DND-41 (cell line): Measurements from ENCODE around the gene ZNF580.

Source experiments
- CTCF ChIP-seq: IDR thresholded peaks from 2 replicates; pipeline ENCODE4 v1.5.1; 2012; ENCODE audit warnings: borderline replicate concordance, low read length, moderate library complexity, mild to moderate bottlenecking; ENCODE audit not compliant: poor library complexity, severe bottlenecking; ENCODE audit errors: extremely low read depth
- EZH2 ChIP-seq: IDR thresholded peaks from 3 replicates; pipeline ENCODE4 v1.6.1; 2012; ENCODE audit warnings: borderline replicate concordance, low read depth, mild to moderate bottlenecking, moderate library complexity, low read length, inconsistent platforms; ENCODE audit not compliant: severe bottlenecking

- TF ChIP-seq CTCF (no peak), EZH2 (no peak)
Observed at GRCh38 chr19:55640043-55640576, 692 bp upstream of the ZNF580 start.
